Retinal pigment epithelial cell (primary cell): ENCODE measurements around the gene OVCA2.

Experiments used
- DNase-seq: peaks from one replicate; pipeline ENCODE4 v3.0.0-alpha.2; 2010; ENCODE audit warnings: low read depth
- H3K4me3 ChIP-seq: 2 replicates; pipeline ENCODE4 v1.5.1; 2011; ENCODE audit warnings: mild to moderate bottlenecking, low read length, control low read depth, moderate library complexity
- CTCF ChIP-seq: conservative IDR thresholded peaks from 2 replicates; pipeline ENCODE4 v1.5.1; 2011; ENCODE audit warnings: low read depth, low read length, control low read depth, inconsistent platforms

OVCA2 gene

GRCh38 chr17:2035541-2036488 lies 6.0 kb upstream of the OVCA2 start:
- no peak for DNase-seq
- no peak overlapping the region for H3K4me3 ChIP-seq
- TF ChIP-seq CTCF = no peak

GRCh38 chr17:2037155-2037554 lies 4.7 kb upstream of the OVCA2 start:
- no peak for DNase-seq
- TF ChIP-seq CTCF = no peak
- H3K4me3 ChIP-seq = no peak overlapping the region

- no peak for TF ChIP-seq CTCF
- H3K4me3 ChIP-seq = no peak overlapping the region
- DNase-seq = no peak
Observed at GRCh38 chr17:2040219-2040827, 1.5 kb upstream of the OVCA2 start.

GRCh38 chr17:2040942-2041560 lies 771 bp upstream of the OVCA2 start:
- H3K4me3 ChIP-seq = peak overlapping the region; percentile 86
- DNase-seq = no peak
- TF ChIP-seq CTCF = no peak

GRCh38 chr17:2042390-2042847 lies 597 bp downstream of the OVCA2 start:
- no peak for DNase-seq
- peak; percentile 58 for TF ChIP-seq CTCF
- H3K4me3 ChIP-seq = peak overlapping the region; percentile 86

- H3K4me3 ChIP-seq = peak overlapping the region; percentile 86
- no peak for DNase-seq
- TF ChIP-seq CTCF = no peak
Observed at GRCh38 chr17:2042933-2043332, 1.1 kb downstream of the OVCA2 start.
